Measurements from ENCODE around the gene ADO.

- TF ChIP-seq USF2 (IDR thresholded peaks at IDR 0.05; ENCODE audit: borderline replicate concordance, low read depth, low read length) (no peak; the same call in 1 of the 2 replicates), REST (IDR thresholded peaks at IDR 0.05; ENCODE audit: low read depth, low read length) (no peak), MTA2 (IDR thresholded peaks at IDR 0.05; ENCODE audit: low read depth) (no peak), CTCF (IDR thresholded peaks at IDR 0.05 in 2 of 3, conservative IDR thresholded peaks at IDR 0.05 in 1 of 3; ENCODE audit: control insufficient read depth in 2 of 3, extremely low read depth in 1 of 3, insufficient read depth in 1 of 3, low read depth in 3 of 3, low read length in 3 of 3) (no peak), NKRF (conservative IDR thresholded peaks at IDR 0.05) (peak; percentile 77)
Measured at GRCh38 chr10:62804356-62805230, at the start of gene ADO.
